ENCODE measurements around the gene AGPS.
"Not testable (repeated sequence)": the region's sequence is repeated elsewhere in the genome, so short reads cannot be mapped to it uniquely, and the experiment has no call there.

The AGPS gene

GRCh38 chr2:177476897-177477296 is 84.3 kb downstream of the AGPS start:
- no peak for DNase-seq

- no peak for DNase-seq
Measured at GRCh38 chr2:177478029-177478428, 85.5 kb downstream of the AGPS start.

- DNase-seq, result no peak
Measured at GRCh38 chr2:177478907-177479306, 86.3 kb downstream of the AGPS start.

GRCh38 chr2:177482195-177482594 is 89.6 kb downstream of the AGPS start:
- DNase-seq, result no peak

- no peak for DNase-seq
Measured at GRCh38 chr2:177483531-177483930, 91.0 kb downstream of the AGPS start.

GRCh38 chr2:177484180-177484795 is 91.7 kb downstream of the AGPS start:
- DNase-seq, result no peak

GRCh38 chr2:177485657-177486056 is 93.1 kb downstream of the AGPS start:
- not testable (repeated sequence) for DNase-seq

GRCh38 chr2:177489719-177490301 is 97.2 kb downstream of the AGPS start:
- DNase-seq, result peak; percentile 4

- no peak for DNase-seq
Measured at GRCh38 chr2:177495945-177496344, 103.4 kb downstream of the AGPS start.

- no peak for DNase-seq
Measured at GRCh38 chr2:177496921-177497320, 104.3 kb downstream of the AGPS start.

- no peak for DNase-seq
Measured at GRCh38 chr2:177501186-177501585, 108.6 kb downstream of the AGPS start.

- no peak for DNase-seq
Measured at GRCh38 chr2:177506505-177506904, 113.9 kb downstream of the AGPS start.

GRCh38 chr2:177506998-177507397 is 114.4 kb downstream of the AGPS start:
- no peak for DNase-seq

GRCh38 chr2:177516824-177517544 is 124.4 kb downstream of the AGPS start:
- no peak for DNase-seq

GRCh38 chr2:177518754-177519153 is 126.2 kb downstream of the AGPS start:
- no peak for DNase-seq

- DNase-seq, result no peak
Measured at GRCh38 chr2:177519534-177520115, 127.1 kb downstream of the AGPS start.

- no peak for DNase-seq
Measured at GRCh38 chr2:177520324-177520723, 127.8 kb downstream of the AGPS start.

- DNase-seq, result no peak
Measured at GRCh38 chr2:177523781-177524180, 131.2 kb downstream of the AGPS start.

GRCh38 chr2:177525351-177525924 is 132.9 kb downstream of the AGPS start:
- no peak for DNase-seq

GRCh38 chr2:177528351-177528933 is 135.9 kb downstream of the AGPS start:
- DNase-seq, result no peak

- DNase-seq, result no peak
Measured at GRCh38 chr2:177529166-177529565, 136.6 kb downstream of the AGPS start.

- no peak for DNase-seq
Measured at GRCh38 chr2:177530561-177530960, 138.0 kb downstream of the AGPS start.

GRCh38 chr2:177531706-177532105 is 139.1 kb downstream of the AGPS start:
- no peak for DNase-seq

All from DMS79 treated with DMSO at 0.1 percent for 48 hours (cell line).